Measurements from ENCODE around the gene MT1M.

DNA sequence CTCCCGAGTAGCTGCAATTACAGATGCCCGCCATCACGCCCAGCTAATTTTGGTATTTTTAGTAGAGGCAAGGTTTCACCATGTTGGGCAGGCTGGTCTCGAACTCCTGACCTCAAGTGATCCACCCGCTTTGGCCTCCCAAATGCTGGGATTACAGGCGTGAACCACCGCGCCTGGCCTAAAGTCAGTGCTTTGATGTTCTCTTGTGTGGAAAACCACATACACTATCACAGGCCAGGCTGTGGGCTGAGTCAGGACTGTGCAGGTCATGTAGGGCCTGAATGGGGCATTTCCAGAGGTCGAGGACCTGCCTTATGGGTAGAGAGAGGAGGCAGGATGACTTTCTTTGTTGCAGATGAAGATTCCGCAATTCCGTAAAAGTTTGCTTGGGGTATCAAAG is 48.2 kb upstream of the MT1M start:
- TF ChIP-seq, protein P1, sequence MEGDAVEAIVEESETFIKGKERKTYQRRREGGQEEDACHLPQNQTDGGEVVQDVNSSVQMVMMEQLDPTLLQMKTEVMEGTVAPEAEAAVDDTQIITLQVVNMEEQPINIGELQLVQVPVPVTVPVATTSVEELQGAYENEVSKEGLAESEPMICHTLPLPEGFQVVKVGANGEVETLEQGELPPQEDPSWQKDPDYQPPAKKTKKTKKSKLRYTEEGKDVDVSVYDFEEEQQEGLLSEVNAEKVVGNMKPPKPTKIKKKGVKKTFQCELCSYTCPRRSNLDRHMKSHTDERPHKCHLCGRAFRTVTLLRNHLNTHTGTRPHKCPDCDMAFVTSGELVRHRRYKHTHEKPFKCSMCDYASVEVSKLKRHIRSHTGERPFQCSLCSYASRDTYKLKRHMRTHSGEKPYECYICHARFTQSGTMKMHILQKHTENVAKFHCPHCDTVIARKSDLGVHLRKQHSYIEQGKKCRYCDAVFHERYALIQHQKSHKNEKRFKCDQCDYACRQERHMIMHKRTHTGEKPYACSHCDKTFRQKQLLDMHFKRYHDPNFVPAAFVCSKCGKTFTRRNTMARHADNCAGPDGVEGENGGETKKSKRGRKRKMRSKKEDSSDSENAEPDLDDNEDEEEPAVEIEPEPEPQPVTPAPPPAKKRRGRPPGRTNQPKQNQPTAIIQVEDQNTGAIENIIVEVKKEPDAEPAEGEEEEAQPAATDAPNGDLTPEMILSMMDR (conservative IDR thresholded peaks at IDR 0.05; ENCODE audit: low read length) = no peak
- TF ChIP-seq EZH2phosphoT487 (IDR thresholded peaks at IDR 0.05; ENCODE audit: borderline replicate concordance, low read depth, low read length) = no peak

All from OCI-LY7 (cell line).